NCI-H1105 (cell line): ENCODE measurements around the gene APOO.

ENCODE experiments used
- DNase-seq: peaks from one replicate; lab custom pipeline; 2025; lab: John Stamatoyannopoulos, UW

The APOO gene

DNA sequence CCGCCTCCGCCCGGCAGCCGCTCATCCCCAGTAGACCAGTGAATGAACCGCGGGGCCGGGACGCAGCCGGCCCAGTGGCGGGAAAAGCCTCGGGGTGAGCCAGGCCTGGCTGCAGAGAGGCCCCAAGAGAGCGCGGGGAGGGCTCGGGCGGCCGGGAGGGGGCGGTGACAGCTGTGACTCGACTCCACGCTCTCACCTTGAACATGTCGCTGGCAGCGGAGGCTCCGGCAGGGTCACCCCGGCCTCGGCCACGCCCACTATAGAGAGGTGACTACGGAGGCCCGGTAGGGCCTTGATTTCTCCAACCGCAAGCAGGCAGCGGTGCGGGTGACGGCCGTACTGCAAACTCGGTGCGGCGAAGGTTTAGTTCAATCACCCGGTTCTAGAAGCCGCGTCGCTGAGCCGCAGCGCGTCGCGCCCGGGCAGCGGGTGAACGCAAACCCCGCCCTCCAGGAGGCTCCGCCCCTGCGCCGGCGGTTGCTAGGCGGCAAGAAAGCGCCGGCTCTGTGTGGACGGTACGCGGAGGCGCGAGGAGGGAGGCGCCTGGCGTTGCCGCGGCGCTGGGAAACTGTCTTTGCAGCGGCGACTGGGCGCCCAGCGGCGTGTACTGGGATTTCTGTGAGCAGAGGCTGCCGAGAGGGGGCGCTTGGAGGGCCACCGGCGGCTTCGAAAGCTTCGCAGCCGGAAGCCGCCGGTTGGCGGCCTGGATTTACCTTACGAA is at the start of gene APOO, which contains the start of gene CXorf58:
TSS of gene APOO (minus strand) at position 441 of the 721 bp plus-strand sequence. CDS start at position 205, 236 bp downstream.
TSS of gene CXorf58 (plus strand) at position 509 of the 721 bp plus-strand sequence. CDS start 2,297 bp downstream, outside the sequence.
- peak; percentile 86 for DNase-seq

DNA sequence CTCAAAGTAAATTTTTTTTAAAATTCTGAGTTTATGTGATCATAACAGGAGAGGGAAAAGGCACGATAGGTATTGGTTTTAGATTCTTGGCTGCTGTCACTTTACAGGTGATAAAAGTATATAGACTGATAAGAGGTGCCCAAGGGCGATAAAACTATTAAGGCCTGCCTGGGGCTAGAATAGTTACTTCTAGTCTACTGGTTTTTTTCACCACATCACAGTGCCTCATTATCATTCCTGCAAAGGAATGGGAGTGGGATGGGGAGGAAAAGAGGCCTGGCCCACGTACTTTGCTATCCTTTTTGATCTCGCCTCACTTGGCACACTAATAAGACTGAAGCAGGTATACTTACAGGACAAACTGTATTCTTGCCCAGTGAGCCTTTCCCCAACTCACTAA is 46.7 kb upstream of the APOO start:
- DNase-seq, result no peak

DNA sequence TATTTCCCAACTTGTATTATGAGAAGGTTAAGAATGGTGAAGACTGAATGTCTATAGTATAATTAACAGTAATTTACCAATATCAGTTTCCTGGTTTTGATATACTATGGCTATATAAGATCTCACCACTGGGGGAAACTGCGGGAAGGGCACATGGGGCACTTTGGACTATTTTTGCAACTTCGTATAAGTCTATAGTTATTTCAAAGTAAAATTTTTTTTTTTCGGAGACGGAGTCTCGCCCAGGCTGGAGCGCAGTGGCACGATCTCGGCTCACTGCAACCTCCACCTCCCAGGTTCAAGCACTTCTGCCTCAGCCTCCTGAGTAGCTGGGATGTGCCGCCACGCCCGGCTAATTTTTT is 46.2 kb upstream of the APOO start:
- DNase-seq, result no peak

DNA sequence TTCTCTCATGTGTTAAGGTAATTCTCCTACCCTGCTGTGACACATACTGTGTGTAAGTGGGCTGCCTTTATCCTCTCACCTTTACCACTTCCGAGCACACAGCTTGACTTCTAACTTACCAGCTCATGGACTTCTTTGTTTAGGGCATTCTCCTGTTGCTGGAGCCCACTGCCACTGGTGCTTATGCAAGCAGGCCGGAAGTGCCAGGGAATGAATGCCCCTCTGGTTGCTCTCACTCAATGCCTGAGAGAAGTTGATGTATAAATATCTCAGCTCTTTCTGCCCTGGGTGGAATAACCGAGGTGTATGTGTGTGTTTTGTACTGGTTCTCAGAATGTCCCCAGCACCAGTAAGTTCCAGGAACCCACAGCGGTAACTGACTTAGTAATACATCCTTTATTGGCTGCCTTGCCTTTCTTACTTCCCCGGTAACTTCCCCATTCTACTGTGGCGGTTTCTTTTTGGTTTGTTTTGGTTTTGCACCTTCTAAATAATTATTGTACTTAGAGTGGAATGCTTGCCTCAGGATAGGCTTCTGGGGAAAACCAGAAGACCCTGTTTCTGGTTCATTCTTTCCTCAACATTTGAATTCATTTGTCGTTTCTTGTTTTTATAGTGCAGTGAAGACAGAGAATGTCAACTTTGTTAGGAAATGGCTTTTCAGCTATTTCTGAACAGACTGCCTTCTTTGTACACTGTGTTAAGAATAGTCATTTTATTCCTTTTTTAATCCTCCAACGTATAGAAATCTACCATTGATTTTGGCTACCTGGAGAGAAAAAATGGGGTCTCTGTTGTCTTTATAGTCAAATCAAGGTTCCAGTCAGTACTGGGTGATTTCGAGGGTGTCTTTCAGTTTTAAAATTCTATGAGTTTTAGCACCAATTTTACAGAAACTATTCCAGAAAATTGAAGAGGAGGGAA is 45.5 kb upstream of the APOO start:
- no peak for DNase-seq

DNA sequence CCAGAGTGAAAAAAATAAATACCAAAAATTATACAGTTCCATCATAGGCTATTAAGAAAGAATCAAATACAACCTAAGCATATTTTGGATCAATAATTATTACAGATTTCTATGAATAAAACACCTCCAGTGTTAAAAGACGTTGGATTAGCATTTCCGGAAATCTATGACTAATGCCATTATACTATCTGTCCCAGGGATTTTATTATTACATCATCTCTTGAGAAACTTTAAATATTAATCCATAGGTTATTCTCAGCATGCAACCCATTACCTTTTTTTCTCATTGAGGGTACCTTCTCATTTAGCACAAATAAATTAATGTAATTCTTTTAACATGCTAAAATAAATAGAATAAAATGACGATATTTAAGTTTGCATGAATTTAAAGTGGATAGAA is 44.7 kb upstream of the APOO start:
- DNase-seq, result no peak

DNA sequence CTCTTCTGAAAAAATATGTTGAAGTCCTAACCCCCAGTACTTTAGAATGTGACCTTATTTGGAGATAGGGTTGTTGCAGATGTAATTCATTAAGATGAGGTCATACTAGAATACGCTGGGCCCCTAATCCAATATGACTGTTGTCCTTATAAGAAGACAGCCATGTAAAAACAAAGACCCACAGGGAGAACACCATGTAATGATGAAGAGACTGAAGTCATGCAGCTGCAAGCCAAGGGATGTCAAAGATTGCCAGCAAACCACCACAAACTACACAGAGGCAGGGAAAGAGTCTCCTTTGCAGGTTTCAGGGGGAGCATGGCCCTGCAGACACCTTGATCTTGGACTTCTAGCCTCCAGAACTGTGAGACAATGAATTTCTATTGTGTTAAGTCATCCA is 37.5 kb upstream of the APOO start:
- no peak for DNase-seq

DNA sequence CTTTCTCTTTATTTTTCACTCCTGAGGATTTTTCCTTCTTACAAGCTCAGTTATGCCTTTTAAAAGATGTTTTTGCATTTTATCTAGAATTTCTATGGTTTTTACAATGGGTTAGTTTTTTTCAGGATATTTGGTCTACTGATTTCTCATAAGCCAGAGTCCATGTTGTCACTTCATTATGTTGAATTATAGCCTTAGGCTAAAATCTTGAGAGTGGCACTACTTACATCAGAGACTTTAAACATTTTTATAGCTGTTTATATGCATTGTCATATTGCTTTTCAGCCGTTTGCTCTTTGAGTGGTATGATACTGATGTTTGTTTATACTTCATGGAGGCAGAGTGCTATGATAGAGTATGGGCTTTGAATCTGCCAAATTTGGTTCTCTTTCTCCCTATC is 36.5 kb upstream of the APOO start:
- no peak for DNase-seq

DNA sequence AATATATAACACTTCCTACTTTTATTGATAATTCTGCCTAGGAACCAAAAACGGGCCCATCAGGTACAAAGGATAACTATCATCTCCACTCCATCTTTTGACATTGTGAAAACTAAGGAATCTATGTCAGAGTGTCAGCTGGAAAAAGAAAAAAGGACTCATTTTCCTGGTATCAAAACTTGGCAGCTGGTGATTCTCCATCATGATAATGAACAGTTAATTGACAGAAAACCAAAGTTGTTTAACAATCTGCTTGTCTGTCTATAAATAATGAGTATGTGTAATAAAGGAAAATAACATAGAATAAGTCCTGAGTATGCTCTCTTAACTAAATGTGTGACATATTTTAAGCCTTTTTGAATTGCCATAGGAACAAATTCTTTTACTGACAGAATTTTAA is 31.5 kb upstream of the APOO start:
- DNase-seq, result no peak

DNA sequence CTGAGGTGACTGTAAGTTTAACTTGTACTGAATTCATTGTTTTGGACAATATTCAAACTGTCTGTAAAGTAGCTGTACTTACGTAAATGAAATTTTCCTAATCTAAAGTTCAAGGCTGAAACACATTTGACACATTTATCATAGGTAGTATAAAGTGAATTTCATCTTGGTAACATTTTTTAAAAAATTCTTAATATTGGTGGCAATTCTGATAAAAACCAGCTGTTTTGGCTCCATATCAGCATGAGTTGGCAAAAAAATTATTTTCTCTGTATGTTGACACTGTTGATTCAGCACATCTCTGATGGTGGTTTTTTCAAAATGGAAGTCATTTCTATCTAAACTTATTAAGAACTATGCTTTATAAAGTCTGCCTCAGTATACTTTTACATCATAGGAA is 31.0 kb upstream of the APOO start:
- no peak for DNase-seq

DNA sequence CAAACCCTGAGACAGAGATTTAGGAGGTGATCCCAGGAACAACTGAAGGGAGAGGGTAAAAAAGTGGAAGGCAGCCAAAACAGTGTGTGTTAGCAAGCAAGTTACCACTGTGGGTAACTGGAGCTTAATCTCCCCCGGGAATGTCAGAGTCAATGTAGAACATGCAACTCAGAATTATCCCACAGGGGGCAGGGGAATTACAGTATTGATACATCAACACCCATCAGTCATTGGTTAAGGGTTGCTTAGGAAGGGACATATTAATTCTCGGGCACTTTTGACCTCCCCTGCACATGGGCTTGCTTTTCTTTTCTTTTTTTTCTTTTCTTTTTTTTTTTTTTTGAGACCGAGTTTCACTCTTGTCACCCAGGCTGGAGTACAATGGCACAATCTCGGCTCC is 29.4 kb upstream of the APOO start:
- DNase-seq, result no peak

DNA sequence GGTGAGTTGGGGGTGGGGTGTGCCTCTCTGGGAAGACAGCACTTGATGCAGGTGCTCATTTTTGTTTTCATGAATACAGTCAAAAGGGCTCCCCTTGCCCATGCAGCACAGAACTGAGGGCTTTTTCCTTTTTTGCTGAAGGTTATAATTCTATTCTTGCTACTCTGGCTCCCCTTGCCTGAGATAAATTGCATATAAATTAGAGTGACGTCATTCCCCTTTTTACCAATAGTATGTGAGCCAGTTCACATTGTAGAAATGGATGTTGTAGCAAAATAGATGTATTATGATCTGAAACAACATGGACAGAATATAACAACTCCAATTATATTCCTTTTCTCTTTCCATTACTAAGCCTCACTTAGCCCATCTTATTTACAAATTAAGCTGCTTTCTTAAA is 28.4 kb upstream of the APOO start:
- no peak for DNase-seq

DNA sequence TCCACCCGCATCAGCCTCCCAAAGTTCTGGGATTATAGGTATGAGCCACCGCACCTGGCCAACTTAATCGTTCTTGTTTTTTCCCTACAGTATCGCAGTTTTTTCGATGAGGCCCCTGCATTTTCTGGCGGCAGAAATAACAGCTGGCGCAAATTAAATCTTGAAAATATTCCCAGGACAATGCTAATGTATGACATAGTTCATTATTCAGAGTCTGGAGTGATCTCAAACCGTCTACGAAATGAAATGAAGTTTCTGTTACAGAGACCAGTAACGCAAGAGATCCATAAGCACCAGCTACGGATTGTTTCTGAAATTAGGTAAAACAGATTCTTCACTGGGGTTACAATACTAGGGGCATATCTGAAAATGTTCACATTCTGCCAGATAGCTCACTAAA is 27.4 kb upstream of the APOO start:
- DNase-seq, result no peak

DNA sequence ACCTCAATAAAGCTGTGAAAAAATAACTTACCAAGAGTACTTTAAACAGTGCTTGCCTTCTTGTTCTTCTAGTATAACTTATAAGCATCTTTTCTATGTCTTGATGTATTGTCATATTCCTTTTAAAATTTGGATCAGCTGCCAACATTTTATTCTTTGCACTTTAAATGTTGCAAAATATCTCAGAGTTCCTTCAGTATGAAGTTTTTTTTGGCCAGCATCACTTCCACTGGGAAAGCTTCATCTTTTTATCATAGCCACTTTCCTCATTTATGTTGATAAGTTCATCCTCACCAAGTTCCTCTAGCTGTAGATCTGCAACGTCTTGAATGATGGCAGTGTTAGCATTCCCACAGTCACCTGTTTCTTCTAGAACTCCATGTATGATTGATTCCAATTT is 24.3 kb upstream of the APOO start:
- DNase-seq, result no peak

DNA sequence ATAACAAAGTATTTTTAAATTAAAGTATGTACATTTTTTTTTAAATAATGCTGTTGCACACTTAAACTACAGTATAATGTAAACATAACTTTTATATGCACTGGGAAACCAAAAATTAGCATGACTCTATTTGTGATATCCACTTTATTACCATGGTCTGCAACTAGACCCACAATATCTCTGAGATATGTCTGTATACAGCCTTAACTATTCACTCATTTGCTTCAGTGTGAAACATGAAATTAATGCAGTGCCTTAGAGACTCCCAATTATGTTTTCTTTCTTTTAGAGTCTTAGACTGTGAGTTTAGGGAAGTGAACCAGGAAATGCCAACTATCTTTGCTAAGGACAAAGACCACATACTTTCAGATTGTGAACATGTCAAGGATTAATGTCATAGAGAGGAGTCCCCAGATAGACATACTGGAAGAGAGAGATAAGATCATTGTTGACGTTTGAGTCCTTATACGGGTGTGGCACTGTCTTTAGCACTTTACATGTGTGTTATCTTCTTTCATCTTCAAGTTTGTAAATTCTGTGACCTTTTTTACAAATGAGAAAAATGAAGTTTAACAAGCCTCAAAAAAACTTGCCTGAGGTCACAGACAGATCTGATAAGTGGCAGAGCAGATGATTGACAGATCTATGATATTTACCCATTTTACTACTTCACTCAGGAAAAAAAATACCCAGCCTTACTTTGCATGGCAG is 23.3 kb upstream of the APOO start:
- DNase-seq, result no peak

DNA sequence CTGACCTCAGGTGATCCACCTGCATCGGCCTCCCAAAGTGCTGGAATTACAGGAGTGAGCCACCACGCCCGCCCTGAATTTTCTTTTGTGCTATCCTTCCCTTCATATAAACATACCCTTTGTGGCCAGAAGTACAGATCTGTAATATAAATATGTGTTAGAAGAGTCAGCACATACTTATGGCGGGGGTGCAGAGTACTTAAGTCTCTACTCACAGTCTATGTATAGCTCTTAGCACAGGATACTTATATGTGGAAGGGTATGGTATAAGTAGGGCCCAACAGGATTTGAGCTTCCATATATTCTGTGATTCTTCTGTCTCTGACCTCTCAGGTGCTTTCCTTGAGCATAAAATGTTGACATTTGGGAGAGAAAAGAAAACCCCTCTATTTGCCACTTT is 18.3 kb upstream of the APOO start:
- no peak for DNase-seq

DNA sequence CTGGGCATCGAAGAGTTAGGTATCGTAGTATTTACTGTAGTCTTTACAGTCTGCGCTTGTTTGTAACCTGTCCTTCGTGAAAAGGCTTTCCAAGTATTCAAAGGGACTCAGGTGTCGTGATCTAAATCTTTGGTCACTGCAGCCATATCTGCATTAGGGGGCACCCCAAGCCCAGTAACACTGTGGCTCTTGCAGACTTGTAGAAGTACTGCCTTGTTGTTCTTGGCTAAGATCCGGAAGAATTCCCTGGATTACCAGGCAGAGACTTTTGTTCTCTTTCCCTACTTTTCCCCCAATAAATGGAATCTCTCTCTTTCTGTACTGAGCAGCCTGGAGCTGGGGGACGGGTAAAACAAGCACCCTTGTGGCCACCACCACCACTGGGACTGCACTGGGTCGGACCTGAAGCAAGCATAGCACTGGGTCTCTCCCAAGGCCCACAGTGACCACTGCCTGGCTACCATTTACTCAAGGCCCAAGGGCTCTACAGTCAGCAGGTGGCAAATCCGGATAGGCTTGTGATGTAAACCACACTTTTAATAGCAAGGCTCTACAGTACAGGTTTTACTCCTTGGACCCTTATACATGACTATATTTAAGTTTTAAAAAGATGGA is 12.1 kb upstream of the APOO start:
- no peak for DNase-seq

DNA sequence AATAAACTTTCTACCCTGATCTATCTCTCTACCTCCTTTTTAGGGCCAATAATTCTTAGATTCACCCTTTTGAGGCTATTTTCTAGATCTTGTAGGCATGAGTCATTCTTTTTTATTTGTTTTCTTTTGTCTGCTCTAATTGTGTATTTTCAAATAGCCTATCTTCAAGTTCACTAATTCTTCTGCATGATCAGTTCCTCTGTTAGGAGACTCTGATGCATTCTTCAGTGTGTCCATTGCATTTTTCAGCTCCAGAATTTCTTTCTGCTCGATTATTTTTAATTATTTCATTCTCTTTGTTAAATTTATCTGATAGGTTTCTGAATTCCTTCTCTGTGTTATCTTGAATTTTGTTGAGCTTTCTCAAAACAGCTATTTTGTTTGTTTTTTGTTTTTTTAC is 11.4 kb upstream of the APOO start:
- no peak for DNase-seq

DNA sequence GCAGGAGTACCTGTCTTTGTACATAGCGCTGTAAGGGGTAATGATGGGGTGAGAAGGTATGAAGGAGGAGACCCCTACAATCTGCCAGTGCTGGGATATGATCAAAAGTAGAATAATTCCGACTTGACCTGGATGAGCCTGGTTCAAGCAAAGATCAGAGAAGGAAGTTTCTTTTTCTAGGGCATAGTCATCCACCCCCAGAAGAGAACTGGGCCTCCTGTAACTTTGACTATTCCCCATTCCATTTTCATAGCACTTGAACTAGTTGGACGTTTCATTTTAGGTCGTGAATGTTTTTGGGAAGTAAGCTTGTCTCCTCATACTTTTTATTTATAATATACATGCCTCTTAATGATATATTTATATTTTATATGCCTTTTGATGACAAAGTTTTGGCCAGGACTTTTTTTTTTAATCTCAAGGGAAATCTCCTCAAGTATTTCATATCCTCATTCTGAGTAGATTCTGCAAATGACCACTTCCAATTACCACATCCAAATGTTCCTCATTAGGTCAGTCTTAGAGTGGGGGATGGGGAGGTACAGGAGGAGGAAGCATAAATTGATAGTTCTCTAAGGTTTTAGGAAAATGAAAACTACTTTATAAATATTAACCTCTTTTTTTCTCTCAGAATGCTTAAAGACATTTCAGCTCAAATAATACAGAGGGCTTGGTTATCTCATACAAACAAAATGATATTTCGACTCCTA is 3.5 kb upstream of the APOO start:
- no peak for DNase-seq

DNA sequence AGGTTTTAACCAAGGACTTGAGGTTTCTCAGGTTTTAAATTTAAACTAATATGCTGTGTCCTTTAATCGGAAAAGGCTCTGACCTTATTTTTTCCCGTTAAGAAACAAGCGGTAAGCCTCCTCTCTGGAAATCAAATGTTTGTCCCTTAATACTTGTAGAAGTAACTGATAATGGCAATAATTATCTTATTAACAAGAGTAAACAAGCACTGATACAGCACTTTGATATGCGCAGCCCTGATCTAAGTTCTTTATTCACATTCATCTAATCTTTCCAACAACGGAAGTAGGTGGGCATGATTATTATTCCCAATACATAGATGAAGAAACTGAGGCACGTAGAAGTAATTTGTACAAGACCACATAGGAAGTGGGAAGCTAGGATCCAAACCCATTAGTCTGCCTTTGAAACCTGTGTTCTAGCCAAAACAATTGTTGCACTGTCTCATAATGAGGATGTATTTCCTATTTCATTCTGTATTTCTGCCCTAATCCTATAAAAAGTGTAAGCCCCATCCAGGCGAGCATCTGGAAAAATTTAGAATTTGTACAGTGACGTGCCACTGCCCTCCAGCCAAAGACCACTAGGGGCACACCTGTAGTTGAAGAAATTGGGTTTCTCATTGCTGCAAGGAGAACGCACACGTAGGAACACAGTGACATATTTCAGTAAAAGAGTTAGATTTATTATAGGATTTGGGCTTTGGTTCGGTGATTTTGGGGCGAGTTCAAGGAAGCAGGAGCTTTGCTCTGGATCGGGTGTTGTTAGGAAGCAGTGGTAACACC is 674 bp upstream of the APOO start:
- peak; percentile 20 for DNase-seq

DNA sequence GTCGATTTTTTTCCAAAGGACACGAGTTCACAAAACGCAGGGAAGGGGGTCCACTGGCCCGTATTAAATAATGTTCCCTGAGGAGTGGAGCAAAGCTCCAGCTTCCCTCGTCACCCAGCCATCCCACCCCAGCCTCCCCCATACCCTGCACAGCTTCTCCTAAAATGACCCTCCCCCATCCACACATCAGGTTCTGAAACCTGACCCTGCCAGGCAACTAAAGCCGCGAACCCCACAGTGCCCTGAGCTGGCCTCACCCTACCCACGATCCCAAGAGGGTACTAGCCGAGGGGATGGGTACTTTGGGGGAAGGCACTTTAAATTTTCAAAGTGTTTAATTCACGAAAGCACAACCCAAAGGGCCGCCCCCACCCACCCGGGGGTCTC is 634 bp downstream of the APOO start:
- DNase-seq, result peak; percentile 1

DNA sequence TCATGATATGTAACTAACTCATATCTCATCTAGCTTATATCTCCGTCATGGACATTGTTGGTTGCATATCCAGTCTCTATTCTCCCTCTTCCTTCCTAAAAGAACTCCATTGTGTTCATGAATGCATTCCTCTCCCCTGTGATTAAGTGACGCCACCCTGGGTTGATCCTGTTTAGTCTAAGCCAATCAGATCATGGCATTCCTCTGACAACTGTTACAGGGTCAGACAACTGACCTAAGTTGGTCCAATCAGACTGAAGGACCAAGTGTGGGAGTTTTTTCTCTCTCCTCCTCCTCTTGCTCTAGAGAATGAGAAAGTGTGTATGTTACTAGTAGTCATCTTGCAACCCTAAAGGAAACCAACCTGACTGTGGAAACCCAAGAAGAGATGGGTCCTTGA is 3.6 kb downstream of the APOO start:
- no peak for DNase-seq
